ENCODE data around the gene SLC17A7. TPM values are rescaled to one million over a fixed set of nuclear protein-coding genes. Genes with fewer than 3 reads are reported as not detected.

Gene SLC17A7
- total RNA-seq, 1 donor from 2014 or later = 2.3 TPM

- no peak for DNase-seq (ENCODE audit: low spot score)
Observed at GRCh38 chr19:49382639-49383038, 58.7 kb downstream of the SLC17A7 start.

GRCh38 chr19:49380391-49380790, 60.9 kb downstream of the SLC17A7 start:
- DNase-seq (ENCODE audit: low spot score) = no peak

Other genes with a start within 250 kb of the SLC17A7 start
- 3.1 TPM for gene SLC6A16, start 116.3 kb downstream of the SLC17A7 start, total RNA-seq
- 32.1 TPM for gene CD37, start 106.1 kb downstream of the SLC17A7 start, total RNA-seq
- 48.3 TPM for gene TEAD2, start 79.1 kb downstream of the SLC17A7 start, total RNA-seq
- not detected for gene DKKL1, start 77.7 kb downstream of the SLC17A7 start, total RNA-seq
- gene KASH5, start 53.3 kb downstream of the SLC17A7 start, total RNA-seq = not detected
- not detected for gene PTH2, start 18.1 kb downstream of the SLC17A7 start, total RNA-seq
- not detected for gene GFY, start 16.1 kb downstream of the SLC17A7 start, total RNA-seq
- 50.2 TPM for gene PIH1D1, start 10.3 kb upstream of the SLC17A7 start, total RNA-seq
- gene ALDH16A1, start 11.7 kb upstream of the SLC17A7 start, total RNA-seq = 32.1 TPM
- gene FLT3LG, start 32.7 kb upstream of the SLC17A7 start, total RNA-seq = 6.2 TPM
- 2,027 TPM for gene RPL13A, start 46.1 kb upstream of the SLC17A7 start, total RNA-seq
- gene RPS11, start 54.9 kb upstream of the SLC17A7 start, total RNA-seq = 1,458 TPM
- 476 TPM for gene FCGRT, start 71.1 kb upstream of the SLC17A7 start, total RNA-seq
- gene RCN3, start 86.5 kb upstream of the SLC17A7 start, total RNA-seq = 76.2 TPM
- 46.0 TPM for gene NOSIP, start 139.0 kb upstream of the SLC17A7 start, total RNA-seq
- 1.1 TPM for gene PRRG2, start 139.8 kb upstream of the SLC17A7 start, total RNA-seq
- gene PRR12, start 149.7 kb upstream of the SLC17A7 start, total RNA-seq = 22.3 TPM
- gene RRAS, start 198.6 kb upstream of the SLC17A7 start, total RNA-seq = 107 TPM
- 64.3 TPM for gene SCAF1, start 200.7 kb upstream of the SLC17A7 start, total RNA-seq
- gene IRF3, start 224.3 kb upstream of the SLC17A7 start, total RNA-seq = 46.7 TPM
- gene BCL2L12, start 224.4 kb upstream of the SLC17A7 start, total RNA-seq = 10.7 TPM
- 105 TPM for gene PRMT1, start 235.7 kb upstream of the SLC17A7 start, total RNA-seq
- 1.3 TPM for gene ADM5, start 248.1 kb upstream of the SLC17A7 start, total RNA-seq
- 7.2 TPM for gene CPT1C, start 249.6 kb upstream of the SLC17A7 start, total RNA-seq